Smooth muscle cell (in vitro differentiated cells): ENCODE measurements around the gene SP6. TPM values are rescaled to one million over a fixed set of nuclear protein-coding genes. Genes with fewer than 3 reads are reported as not detected.

ENCODE experiments used
- DNase-seq: peaks from one replicate; lab custom pipeline; 2025; ENCODE audit not compliant: unreplicated experiment; lab: John Stamatoyannopoulos, UW
- H2AFZ ChIP-seq: fragments of 200-600 bp; sonication (generic); 2 replicates; pipeline ENCODE4 v1.6.0; 2016; ENCODE audit warnings: antibody characterized with exemption, low read depth, mild to moderate bottlenecking
- H3F3A ChIP-seq: fragments of 200-600 bp; sonication (generic); 2 replicates; pipeline ENCODE4 v1.6.0; 2017; ENCODE audit warnings: antibody characterized with exemption, low read depth
- H3K27ac ChIP-seq: fragments of 200-600 bp; sonication (generic); 2 replicates; pipeline ENCODE4 v1.5.1; 2016; ENCODE audit warnings: low read depth, mild to moderate bottlenecking
- H3K27me3 ChIP-seq: fragments of 200-600 bp; sonication (generic); 2 replicates; pipeline ENCODE4 v1.6.1; 2016; ENCODE audit warnings: low read depth, mild to moderate bottlenecking
- H3K36me3 ChIP-seq: fragments of 200-600 bp; sonication (generic); 2 replicates; pipeline ENCODE4 v1.5.1; 2016; ENCODE audit warnings: low read depth
- H3K4me1 ChIP-seq: fragments of 200-600 bp; sonication (generic); 2 replicates; pipeline ENCODE4 v1.5.1; 2016; ENCODE audit warnings: low read depth
- H3K4me2 ChIP-seq: fragments of 200-600 bp; sonication (generic); 2 replicates; pipeline ENCODE4 v1.6.0; 2016; ENCODE audit warnings: mild to moderate bottlenecking
- H3K4me3 ChIP-seq: fragments of 200-600 bp; sonication (generic); 2 replicates; pipeline ENCODE4 v1.5.1; 2016; ENCODE audit warnings: mild to moderate bottlenecking
- H3K79me2 ChIP-seq: fragments of 200-600 bp; sonication (generic); 2 replicates; pipeline ENCODE4 v1.6.0; 2016; ENCODE audit warnings: low read depth, mild to moderate bottlenecking
- H3K9ac ChIP-seq: fragments of 200-600 bp; sonication (generic); 2 replicates; pipeline ENCODE4 v1.6.0; 2016; ENCODE audit warnings: low read depth
- H3K9me3 ChIP-seq: fragments of 200-600 bp; sonication (generic); replicated peaks from 2 replicates; pipeline ENCODE4 v1.5.1; 2016; ENCODE audit warnings: low read depth
- H4K20me1 ChIP-seq: fragments of 200-600 bp; sonication (generic); 2 replicates; pipeline ENCODE4 v1.6.0; 2016; ENCODE audit warnings: low read depth
- whole genome bisulfite sequencing: methylation state at CpG from one replicate; pipeline ENCODE4 v1.1.7; 2016; ENCODE audit warnings: low lambda C conversion rate; 5-methylcytosine and 5-hydroxymethylcytosine counted together
- polyA plus RNA-seq: library from polyadenylated mRNA; unstranded; fragments of >200 nt; fragmentation: Nextera tagmentation; extraction: Ambion mirVana; gene quantifications from 2 replicates; pipeline ENCODE4 v1.2.1, GENCODE V29; 2016
- total RNA-seq: library from RNA; depleted of rRNA; stranded (reverse); fragments of >200 nt; gene quantifications from 2 replicates; pipeline ENCODE4 v1.2.3, GENCODE V29; 2014
- TF ChIP-seq, protein P1 (sequence below): fragments of 200-600 bp; sonication (generic); IDR thresholded peaks from 2 replicates; pipeline ENCODE4 v1.5.1; 2017; ENCODE audit warnings: borderline replicate concordance, mild to moderate bottlenecking, antibody characterized with exemption; ENCODE audit not compliant: insufficient read depth, poor library complexity, severe bottlenecking

The SP6 gene
- total and polyA plus RNA-seq, 2 experiments from 2014 or later, result 9.3 to 10.7 TPM

DNA sequence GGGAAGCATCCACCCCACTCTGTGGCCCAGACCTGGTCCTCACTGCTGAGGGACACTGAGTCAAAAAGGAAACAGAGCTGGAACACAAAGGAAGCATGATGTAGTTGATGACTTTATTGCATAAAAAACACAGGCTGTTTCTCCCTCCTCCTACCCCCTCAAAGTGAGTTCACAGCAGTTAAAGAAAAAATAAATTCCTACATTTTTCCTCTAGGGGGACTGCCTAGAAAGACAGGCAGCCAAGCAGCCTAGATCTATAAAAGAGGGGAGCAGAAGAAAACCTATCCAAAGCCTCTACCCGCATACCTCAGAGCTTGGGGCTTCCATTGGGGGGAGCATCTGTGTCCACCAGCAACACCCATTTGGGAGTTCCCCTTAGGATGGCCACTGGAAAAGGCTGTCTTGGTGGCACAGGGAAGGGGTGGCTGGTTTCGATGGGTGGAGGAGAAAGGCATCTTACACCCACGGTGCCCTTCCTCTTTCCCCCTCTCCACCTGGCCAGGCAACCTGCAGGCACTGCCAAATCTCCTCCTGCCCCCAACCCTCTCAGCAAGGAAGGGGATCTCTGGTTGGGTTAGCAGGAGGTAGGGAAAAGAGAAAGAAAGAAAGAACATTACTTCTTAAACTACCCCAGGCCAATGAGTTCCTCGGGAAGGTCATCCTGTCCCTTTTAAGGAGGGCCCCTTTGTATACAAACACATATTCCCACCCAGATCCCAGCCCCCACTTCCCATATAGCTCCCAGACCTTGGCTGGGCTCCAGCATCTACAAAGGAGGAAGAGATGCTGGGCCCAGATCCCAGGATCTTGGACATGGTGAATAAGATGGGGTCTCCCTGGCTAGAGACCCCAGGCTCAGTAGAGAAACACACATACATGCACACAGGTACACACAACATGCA, 5.9 kb downstream of the SP6 start:
- Histone ChIP-seq H3K27ac (no peak overlapping the region), H4K20me1 (peaks cover 40% of the 10 kb centered on the region), H3K27me3 (no peaks in the 10 kb centered on the region), H3K4me1 (peaks cover 30% of the 10 kb centered on the region), H3F3A (peaks cover 7% of the 10 kb centered on the region), H3K9ac (no peak overlapping the region), H3K4me2 (peak overlapping the region; percentile 20), H3K79me2 (peaks cover 44% of the 10 kb centered on the region), H3K36me3 (no peaks in the 10 kb centered on the region), H2AFZ (no peak overlapping the region), H3K4me3 (no peak overlapping the region), H3K9me3 (no peaks in the 10 kb centered on the region)
- TF ChIP-seq, protein P1, sequence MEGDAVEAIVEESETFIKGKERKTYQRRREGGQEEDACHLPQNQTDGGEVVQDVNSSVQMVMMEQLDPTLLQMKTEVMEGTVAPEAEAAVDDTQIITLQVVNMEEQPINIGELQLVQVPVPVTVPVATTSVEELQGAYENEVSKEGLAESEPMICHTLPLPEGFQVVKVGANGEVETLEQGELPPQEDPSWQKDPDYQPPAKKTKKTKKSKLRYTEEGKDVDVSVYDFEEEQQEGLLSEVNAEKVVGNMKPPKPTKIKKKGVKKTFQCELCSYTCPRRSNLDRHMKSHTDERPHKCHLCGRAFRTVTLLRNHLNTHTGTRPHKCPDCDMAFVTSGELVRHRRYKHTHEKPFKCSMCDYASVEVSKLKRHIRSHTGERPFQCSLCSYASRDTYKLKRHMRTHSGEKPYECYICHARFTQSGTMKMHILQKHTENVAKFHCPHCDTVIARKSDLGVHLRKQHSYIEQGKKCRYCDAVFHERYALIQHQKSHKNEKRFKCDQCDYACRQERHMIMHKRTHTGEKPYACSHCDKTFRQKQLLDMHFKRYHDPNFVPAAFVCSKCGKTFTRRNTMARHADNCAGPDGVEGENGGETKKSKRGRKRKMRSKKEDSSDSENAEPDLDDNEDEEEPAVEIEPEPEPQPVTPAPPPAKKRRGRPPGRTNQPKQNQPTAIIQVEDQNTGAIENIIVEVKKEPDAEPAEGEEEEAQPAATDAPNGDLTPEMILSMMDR, result peak; percentile 33
- WGBS, result 83% methylated on average over 4 of the region's 4 CpGs
- no peak for DNase-seq

DNA sequence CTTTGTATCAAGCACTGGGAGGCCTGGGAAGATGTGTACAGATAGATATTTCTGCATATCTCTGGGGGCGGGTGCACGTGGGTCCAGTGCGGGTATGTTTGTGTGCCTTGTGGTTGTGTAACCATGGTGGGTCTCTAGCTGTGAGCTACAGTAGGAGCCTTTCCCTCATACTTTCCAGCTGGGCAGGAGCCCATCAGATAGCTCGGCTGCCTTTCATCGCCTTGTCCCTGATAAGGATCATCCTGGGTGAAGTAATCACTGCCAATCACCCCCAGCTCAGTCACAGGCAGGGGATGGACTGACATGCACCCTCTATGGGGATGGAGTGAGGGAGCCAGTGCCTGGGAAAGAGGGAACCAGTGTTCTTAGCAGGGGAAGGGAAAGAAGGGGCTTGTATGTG, 6.7 kb downstream of the SP6 start:
- no peak overlapping the region for H3K9ac ChIP-seq
- WGBS, result 40% methylated on average over 5 of the region's 5 CpGs
- TF ChIP-seq, protein P1, result no peak

DNA sequence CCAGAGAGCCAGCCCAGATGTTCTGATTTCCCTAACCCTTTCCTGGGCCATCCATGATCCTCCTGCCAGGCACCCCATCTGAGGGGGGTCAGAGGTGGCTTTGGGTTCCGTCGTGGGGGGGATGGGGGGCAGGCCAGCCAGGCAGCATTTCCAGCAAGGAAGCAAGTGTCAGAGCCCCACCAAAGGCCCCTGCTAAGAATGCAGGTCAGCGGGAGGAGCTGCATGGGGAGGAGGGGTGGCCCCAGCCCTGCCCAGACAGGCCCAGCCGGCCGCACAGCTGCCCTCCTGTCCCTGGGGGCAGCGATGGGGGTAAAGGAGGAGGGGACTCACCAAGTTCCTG, 7.6 kb downstream of the SP6 start:
- TF ChIP-seq, protein P1, result no peak
- peaks cover 34% of the 10 kb centered on the region for H3K79me2 ChIP-seq
- no peaks in the 10 kb centered on the region for H3K9me3 ChIP-seq
- no peak overlapping the region for H3K27ac ChIP-seq
- peak overlapping the region; percentile 20 for H3K4me2 ChIP-seq
- no peaks in the 10 kb centered on the region for H3K27me3 ChIP-seq
- WGBS, result 24% methylated on average over 6 of the region's 6 CpGs
- H4K20me1 ChIP-seq, result peaks cover 23% of the 10 kb centered on the region
- no peak for DNase-seq
- H3K4me1 ChIP-seq, result peaks cover 34% of the 10 kb centered on the region
- H3K4me3 ChIP-seq, result no peak overlapping the region
- no peak overlapping the region for H2AFZ ChIP-seq
- no peaks in the 10 kb centered on the region for H3K36me3 ChIP-seq
- H3F3A ChIP-seq, result peaks cover 7% of the 10 kb centered on the region
- no peak overlapping the region for H3K9ac ChIP-seq

More for the DNA sequence above, 6.7 kb downstream of the SP6 start:
- Histone ChIP-seq H3K4me2 (no peak overlapping the region), H3F3A (peaks cover 7% of the 10 kb centered on the region), H3K79me2 (peaks cover 42% of the 10 kb centered on the region), H3K27ac (no peak overlapping the region), H2AFZ (no peak overlapping the region), H3K36me3 (no peaks in the 10 kb centered on the region), H3K9me3 (no peaks in the 10 kb centered on the region), H3K4me1 (peaks cover 34% of the 10 kb centered on the region), H3K4me3 (no peak overlapping the region), H3K27me3 (no peaks in the 10 kb centered on the region), H4K20me1 (peaks cover 31% of the 10 kb centered on the region)
- DNase-seq, result no peak
